Hepatocyte (in vitro differentiated cells): Measurements from ENCODE around the gene NRSN1.

Experiments used
- CTCF ChIP-seq: fragments of 200-600 bp; sonication (generic); IDR thresholded peaks from 2 replicates; pipeline ENCODE4 v1.5.1; 2016; ENCODE audit warnings: antibody characterized with exemption, mild to moderate bottlenecking; ENCODE audit not compliant: poor library complexity
- EZH2phosphoT487 ChIP-seq: fragments of 200-600 bp; sonication (generic); IDR thresholded peaks from one replicate; pipeline ENCODE4 v1.6.1; 2018; ENCODE audit warnings: antibody characterized with exemption, mild to moderate bottlenecking, low read depth, moderate library complexity; ENCODE audit not compliant: unreplicated experiment, severe bottlenecking

- TF ChIP-seq CTCF (no peak), EZH2phosphoT487 (no peak)
Measured at GRCh38 chr6:24147511-24148153, 21.6 kb downstream of the NRSN1 start.
